GOT3 (cell line): ENCODE measurements around the gene LTB.
"Not testable (repeated sequence)": the region's sequence is repeated elsewhere in the genome, so short reads cannot be mapped to it uniquely, and the experiment has no call there.

ENCODE experiments used
- DNase-seq: peaks from one replicate; lab custom pipeline; 2025; ENCODE audit warnings: mixed read lengths; lab: John Stamatoyannopoulos, UW

LTB gene

GRCh38 chr6:31551371-31551770 is 30.9 kb downstream of the LTB start:
- not testable (repeated sequence) for DNase-seq

DNA sequence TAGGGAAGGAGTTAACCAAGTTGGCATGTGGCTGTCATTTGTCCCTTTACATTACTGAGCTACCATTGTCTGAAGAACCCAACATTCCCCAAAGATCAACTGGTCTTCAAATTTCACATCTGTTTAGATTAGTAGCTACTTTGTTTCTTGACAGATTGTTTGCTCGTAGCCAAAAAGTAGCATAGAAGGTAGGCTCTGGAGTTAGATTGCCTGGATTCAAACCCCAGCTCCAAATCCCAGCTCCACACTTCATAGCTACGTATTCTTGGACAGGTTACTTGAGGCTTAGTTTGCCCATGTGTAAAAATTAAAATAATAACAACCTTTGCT is 33.7 kb downstream of the LTB start:
- no peak for DNase-seq

- DNase-seq: no peak
Observed at GRCh38 chr6:31547727-31548543, 34.3 kb downstream of the LTB start.

DNA sequence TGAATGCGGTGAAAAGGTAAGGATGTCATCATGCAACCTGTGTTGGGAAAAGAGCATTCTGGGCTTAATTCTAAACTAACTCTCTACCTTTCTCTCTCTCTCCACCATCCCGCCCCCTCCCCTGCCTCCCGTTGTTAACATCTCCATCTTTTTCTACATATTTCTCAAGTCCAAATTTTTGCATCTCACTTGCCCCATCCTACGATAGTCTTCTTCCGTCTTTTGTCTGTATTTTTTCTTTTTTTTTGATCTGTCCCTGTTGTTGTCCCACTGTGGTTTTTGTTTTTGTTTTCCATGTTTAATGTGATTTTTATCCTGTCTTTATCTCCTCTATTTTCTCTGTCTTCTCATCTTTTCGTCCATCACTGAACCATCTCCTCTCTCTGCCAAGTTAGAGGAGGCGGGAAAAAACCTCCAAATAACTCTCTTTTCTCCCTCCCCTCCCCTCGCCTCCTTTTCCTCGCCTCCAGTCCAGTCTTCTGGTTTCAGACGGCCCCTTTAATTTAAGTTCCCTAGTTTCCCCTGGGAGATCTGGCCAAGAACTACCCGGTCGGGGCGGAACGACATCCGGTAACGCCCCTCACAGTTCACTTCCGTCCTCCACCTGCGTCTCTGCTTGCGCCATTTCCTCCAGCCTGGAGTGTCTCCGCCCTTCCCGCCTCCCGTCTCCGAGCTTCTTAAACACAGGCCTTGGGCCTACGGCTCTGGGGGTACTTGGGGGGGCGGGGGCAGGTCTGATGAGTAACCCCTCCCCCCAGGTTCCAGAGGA is 35.1 kb downstream of the LTB start, which contains the start of gene NFKBIL1:
TSS of gene NFKBIL1 (plus strand) at position 651 of the 769 bp plus-strand sequence. CDS start at position 738, 87 bp downstream.
- DNase-seq: peak; percentile 75

- DNase-seq: peak; percentile 72
Observed at GRCh38 chr6:31546339-31546957, 35.8 kb downstream of the LTB start, which contains the start of gene ATP6V1G2. ATP6V1G2 (minus strand) TSS chr6:31546608; CDS start chr6:31546559, 49 bp downstream.

GRCh38 chr6:31545291-31545690 is 36.9 kb downstream of the LTB start:
- no peak for DNase-seq

GRCh38 chr6:31544676-31545075 is 37.5 kb downstream of the LTB start:
- no peak for DNase-seq

DNA sequence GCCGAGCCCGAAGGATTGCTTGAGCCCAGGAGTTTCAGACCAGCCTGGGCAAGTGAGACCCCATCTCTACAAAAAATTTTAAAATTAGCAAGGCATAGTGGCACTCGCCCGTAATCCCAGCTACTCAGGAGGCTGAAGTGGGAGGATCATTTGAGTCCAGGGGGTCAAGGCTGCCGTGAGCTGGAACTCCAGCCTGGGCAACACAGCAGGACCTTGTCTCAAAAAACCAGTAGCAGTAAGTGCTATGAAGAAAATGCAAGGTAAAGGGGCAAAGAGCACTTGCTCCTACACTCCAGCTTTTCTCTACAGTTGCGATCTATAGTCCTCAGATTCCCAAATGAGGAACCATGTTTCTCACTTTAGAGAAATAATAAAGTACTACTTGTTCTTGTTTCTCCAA is 38.6 kb downstream of the LTB start:
- no peak for DNase-seq

DNA sequence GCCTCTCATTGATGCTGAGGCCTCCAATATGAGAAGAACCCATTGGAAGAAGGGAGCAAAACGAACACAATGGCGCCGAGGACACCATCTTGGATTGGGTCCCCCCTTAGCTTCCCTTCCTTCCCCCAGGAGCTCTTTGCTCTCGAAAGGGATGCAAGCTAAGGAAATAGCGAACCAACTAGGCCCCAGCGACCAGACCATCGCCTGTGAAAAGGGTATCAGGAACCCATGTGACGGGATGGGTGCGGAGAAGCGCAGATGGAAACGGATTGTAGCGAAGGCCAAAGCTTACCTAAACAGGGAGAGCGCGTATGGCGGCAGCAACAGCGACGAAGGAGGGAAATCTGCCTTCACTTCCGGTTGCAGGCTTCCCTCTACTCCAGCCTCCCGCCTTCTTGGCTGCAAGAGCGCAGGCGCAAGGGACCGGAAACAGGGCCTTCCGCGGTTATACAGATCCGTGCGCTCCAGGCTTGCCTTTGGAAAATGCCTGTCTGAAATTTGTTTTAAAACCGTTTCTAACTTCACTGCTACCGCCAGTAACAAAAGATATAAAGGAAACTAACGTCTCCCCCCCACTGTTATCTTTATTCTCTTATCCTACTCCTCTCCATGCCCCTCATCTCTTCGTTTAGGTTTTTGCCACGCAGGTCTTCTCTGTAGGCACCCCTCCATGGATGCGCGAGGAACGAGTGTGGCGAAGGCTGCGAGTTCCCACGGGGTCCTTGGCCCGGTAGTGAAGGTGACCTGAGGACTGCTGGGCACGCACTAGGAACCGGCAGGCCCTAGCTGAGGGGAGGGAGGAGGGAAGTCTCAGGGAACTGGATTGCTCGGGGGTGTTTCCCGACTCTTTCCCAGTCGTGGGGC is 40.3 kb downstream of the LTB start, which contains the start of gene DDX39B:
TSS of gene DDX39B (minus strand) at position 346 of the 864 bp plus-strand sequence. CDS start 1,471 bp downstream, outside the sequence.
- peak; percentile 76 for DNase-seq

- no peak for DNase-seq
Observed at GRCh38 chr6:31541059-31541657, 41.1 kb downstream of the LTB start.

DNA sequence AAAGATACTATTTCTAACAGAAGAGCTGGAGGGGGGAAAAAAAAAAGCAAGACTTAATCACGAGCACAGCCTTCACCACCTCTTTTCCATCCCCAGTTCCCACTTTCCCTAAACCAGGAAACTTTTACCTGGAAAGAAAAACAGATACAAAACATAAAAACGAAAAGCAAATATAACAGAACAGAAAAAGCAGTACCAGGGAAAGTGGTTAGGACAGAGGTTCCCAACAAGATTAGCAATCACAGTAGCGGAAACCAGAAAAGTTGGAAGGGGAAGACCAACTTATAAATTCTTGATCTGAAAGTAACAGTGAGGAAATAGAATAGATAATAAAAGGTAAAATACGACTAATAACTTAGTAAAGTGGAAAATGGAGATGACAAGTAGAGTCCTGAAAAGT is 41.6 kb downstream of the LTB start:
- no peak for DNase-seq

DNA sequence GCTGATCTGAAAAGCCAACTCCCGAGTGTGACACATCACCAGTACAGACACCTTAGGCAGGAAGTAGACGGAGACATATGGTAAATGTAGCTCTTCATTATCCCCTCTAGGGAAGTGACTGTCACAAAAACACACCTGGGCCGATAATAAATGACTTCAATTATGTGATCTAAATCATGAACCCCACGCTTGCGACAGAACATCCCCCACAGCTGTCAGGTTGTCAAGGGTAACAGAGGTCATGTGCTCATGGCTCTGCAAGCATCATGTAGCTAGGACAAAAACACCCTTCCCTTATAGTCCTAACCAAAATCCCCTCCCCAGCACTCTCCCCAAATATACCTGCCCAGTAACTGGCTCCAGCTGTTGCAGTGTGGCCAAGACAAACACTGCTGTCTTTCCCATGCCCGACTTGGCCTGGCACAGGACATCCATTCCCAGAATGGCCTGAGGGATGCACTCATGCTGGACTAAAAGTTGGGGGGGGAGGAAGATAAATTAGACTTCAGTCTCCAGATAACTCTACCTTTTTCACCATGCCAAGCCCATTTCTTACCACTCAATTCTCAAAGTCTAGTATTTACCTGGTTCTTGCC is 43.3 kb downstream of the LTB start:
- DNase-seq: no peak

DNA sequence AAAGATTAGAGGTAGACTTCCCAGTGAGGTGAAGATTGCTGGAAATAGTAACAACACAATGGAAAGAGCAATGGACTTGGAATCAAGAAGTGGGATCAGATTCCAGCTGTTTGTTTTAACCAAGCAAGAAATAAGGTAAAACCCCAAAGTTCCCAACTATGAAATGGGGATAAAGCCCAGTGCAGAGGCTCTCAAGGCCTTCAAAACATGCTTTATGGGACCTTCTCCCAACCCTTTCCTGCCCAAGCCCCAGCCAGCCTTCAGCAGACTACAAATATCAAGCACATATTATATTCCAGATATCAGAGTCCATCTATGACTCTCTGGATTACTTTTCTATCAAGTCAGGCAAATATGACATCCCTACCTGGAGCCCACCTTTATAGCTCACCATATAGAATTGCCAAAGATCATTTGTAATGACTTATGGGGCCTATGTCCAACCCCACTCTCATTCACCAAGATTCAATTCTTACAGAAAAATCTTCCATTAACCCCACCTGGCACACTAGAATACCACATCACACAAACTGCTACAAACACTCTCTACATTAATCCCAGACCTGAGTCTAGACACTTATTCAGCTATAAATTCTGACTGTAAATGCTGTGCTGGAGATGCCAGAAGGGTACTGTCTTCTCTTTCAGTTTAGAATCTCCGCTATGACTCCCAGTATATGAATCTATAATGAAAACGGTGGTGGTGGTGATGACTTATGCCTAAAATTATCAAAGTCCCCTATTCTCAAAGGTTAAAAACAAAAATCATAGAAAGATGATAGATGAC is 46.5 kb downstream of the LTB start:
- DNase-seq: no peak

GRCh38 chr6:31534521-31535040 is 47.6 kb downstream of the LTB start:
- DNase-seq: no peak

DNA sequence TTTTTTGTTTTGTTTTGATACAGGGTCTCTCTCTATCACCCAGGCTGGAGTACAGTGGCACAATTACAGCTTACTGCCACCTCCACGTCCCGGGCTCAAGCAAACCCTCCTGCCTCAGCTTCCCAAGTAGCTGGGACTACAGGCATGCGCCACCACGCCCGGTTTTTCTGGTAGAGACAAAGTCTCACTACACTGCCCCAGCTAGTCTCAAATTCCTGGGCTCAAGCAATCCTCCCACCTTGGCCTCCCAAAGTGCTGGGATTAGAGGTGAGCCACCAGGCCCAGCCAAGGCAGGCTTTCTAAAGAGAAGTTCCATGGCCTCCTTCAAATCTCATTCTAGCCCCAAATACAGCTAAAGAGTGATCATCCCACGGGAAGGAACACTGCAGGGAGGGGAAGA is 48.2 kb downstream of the LTB start:
- no peak for DNase-seq

DNA sequence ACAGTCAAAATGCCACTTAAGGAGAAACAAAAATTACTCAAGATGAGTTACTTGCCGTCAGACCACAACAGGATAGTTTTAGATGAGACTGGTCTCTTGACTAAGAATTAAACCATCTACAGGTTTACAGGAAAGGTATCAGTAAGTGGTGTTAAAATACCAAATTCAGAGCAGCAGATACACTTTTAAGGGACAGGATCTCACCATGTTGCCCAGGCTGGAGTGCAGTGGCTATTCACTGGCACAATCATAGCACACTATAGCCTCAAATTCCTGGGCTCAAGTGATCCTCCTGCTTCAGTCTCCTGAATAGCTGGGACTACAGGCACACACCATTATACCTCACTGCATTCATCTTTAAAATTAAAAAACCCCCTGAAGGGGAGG is 48.8 kb downstream of the LTB start:
- DNase-seq: no peak

- no peak for DNase-seq
Observed at GRCh38 chr6:31532644-31533454, 49.4 kb downstream of the LTB start.

DNA sequence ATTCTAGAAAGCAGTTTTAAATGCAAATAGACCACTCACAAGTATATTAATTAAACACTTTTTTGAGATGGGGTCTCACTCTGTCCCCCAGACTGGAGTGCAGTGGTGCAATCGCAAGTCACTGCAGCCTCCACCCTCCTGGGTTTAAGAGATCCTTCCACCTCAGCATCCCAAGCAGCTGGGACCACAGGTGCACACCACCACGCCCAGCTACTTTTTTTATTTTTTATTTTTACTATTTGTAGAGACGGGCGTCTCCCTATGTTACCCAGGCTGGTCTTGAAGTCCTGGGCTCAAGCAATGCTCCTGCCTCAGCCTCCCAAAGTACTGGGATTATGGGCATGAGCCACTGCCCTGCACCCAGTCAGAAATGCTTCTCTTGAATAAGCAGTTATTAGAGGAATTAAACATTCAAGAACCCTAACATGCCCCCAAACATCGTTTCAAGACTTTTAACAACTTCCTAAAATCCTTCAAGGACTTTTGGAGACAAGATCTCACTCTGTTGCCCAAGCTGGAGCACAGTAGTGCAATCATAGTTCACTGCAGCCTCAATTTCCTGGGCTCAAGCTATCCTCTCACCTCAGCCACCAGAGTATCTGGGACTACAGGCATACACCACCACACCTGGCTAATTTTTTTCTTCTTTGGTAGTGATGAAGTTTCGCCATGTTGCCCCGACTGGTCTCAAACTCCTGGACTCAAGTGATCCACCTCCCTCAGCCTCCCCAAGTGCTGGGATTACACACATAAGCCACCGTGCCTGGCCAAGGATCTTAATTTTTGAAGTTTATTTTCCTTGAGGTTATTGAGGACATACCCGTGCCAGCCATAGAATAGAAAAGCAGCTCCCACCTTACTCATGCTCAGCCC is 50.2 kb downstream of the LTB start:
- DNase-seq: no peak
